DMS114 treated with DMSO at 0.1 percent for 48 hours (cell line): Measurements from ENCODE around the gene SLC16A10.

Experiments used
- DNase-seq: peaks from one replicate; lab custom pipeline; 2025; ENCODE audit not compliant: unreplicated experiment; lab: John Stamatoyannopoulos, UW

Gene SLC16A10

DNA sequence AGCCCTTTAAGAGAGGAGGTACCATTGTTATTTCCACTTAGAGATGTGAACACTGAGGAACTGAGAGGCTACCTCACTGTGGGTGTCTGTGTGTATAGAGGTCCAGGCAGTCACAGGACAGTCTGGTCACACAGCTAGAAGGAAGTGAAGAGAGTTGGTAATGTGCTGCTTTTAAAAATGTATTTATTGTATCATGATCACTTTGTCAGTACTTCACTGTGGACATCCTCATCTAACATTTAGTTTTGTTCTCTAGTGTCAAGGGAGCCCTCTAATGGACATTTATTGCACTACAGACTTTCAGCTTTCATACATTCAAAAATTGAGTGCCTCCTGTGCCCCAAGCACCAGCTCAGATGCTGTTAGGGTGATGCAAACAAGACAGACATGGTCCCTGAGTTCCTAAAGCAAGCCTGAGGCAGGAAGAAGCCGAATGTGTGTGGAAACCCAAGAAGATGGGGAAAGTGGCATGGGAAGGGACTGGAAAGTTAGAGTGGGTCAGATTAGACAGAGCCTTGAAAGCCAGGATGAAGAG, 123.0 kb downstream of the SLC16A10 start:
- peak; percentile 62 for DNase-seq

DNA sequence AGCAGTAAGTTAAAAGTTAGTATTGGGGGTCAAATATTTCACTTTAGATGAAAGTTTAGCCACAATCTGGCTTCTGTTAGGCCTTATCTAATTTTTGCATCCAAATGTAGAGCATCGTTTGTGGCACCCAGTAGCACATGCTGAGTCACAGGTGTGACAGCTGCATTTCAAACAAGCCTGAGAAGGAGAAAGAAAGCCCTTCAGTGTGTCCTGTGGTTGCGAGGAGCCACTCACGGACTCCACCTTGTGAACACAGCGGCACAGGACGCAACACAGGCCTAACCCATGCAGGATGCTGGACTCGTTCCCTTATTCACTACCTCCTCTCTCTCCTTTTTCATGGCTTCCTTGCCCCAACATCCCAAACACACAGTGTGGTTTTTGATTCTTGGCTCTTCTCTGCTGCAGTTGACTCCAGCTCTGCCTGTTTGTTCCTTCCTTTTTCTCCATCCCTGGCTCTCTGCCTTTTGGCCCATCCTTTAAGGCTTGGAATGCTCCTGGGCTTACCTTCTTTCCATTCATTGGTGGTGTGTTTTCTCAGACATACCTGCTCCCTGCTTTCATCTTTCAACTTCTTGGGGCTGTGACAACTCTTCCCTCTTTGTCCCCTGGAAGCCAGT, 124.2 kb downstream of the SLC16A10 start:
- DNase-seq = no peak

DNA sequence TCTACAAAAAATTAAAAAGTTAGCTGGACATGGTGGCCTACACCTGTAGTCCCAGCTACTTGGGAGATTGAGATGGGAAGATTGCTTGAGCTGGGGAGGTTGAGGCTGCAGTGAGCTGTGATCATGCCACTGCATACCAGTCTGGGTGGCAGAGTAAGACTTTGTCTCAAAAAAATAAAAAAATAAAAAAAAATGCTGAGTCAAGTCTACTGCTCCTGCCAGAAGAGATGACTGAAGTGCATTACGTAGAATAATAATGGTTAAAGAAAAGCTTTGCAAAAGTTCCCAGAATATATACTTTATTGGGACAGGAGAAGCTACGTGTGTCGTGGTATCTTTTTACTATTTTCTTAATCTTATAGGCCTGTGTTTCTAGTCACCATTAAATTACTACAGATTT, 125.3 kb downstream of the SLC16A10 start:
- no peak for DNase-seq

DNA sequence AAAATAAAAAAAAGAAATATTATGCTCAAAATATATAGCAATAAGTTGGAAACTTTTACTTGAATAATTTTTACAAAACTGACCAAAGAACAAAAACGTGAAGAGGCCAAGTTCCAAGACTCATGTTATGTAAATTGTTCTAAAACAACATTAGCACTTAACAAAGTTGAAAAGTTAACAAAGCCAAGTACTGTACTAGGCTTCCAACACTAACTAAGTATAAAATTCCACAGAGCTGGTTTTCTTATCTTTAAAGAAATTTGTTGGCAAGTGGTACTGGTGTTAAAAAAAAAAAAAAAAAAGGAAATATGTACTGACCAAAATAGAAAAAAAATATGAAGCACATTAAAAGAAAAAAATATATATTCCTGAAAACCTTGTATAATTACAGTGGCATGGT, 127.8 kb downstream of the SLC16A10 start:
- no peak for DNase-seq

DNA sequence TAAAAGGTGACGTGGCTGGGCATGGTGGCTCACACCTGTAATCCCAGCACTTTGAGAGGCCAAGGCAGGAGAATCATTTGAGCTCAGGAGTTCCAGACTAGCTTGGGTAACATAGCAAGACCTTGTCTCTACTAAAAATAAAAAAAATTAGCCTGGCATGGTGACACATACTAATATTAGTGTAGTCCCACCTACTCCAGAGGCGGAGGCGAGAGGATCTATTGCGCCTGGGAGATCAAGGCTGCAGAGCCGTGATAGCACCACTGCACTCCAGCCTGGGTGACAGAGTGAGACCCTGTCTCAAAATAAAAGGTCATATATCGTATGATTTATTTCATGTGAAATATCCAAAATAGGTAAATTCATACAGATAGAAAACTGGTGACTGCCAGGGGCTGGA, 132.5 kb downstream of the SLC16A10 start:
- DNase-seq = no peak

DNA sequence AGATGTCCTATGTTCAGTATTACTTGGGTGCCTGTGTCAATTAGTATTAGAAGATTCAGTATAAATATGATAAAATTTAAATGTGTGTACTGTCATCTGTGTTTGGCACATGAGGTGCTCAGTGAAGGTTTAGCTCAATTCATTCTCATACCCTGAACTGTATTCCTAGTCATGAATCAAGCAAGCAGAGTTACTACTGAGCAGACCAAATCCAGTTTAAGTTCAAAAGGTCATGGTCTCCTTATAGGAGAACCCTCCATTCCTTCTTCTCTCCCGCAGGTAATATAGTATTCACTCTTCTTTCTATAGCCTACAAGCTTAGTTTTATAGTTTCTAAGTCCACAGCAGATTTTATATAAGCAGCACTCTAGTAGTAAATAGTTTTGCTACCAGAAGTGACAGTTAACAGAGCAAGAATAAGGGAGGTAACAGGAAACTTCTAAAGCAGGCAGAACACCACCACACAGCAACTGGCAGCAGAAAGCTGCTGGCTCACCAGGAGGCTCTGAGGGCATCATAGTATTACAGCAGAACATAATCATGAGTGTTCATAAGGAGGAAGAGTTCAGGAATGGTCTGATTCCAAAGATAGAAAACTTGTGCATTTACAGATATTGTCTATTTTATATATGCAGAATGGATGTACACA, 133.2 kb downstream of the SLC16A10 start:
- no peak for DNase-seq

DNA sequence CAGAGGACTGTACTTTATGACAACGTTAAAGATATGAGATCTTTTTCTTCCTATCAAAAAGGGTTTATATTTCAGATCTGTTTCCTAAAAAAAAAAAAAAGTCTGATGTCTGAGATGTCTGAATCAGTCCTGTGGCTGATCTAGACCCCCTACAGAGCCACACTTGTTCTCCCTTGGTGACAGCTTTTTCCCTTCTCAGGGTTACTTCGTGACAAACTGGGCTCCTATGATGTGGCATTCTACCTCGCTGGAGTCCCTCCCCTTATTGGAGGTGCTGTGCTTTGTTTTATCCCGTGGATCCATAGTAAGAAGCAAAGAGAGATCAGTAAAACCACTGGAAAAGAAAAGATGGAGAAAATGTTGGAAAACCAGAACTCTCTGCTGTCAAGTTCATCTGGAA, 134.5 kb downstream of the SLC16A10 start:
- DNase-seq = no peak

DNA sequence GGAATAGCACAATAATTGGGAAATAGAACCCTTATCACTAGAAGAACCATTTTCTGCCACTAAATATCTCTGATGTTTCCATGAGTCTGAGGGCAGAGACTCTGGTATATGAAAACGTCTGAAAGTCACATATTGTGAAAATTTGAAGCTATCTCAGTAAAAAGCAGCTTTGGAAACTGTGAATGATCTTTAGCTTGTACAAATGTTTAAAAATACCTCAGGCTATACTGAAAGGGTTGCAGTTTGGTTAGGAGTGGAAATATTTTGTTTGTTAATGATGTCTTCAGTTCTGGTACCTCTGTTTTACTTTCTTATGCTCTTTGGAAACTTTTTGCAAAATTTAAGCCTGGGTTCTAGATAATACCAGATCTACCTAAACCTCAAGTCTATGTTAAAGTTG, 135.0 kb downstream of the SLC16A10 start:
- DNase-seq = no peak

DNA sequence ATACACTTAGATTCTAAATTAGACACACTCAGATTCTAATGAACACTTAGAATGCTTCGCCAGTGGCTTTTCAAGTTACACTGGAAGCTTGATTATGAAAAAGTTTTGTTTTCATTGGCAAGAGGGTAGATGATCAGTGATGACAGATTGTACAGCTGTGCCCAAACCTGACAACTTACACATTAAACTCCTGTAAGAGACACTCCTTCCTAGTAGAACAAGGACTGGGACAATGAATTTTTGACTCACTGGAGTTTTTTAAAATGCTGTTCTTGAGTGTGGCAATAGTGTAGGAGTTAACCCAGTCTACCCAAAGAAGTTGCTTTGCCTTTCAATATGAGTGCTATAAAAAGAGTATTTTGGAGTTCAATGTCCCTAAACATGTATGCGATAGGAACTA, 140.8 kb downstream of the SLC16A10 start:
- no peak for DNase-seq

DNA sequence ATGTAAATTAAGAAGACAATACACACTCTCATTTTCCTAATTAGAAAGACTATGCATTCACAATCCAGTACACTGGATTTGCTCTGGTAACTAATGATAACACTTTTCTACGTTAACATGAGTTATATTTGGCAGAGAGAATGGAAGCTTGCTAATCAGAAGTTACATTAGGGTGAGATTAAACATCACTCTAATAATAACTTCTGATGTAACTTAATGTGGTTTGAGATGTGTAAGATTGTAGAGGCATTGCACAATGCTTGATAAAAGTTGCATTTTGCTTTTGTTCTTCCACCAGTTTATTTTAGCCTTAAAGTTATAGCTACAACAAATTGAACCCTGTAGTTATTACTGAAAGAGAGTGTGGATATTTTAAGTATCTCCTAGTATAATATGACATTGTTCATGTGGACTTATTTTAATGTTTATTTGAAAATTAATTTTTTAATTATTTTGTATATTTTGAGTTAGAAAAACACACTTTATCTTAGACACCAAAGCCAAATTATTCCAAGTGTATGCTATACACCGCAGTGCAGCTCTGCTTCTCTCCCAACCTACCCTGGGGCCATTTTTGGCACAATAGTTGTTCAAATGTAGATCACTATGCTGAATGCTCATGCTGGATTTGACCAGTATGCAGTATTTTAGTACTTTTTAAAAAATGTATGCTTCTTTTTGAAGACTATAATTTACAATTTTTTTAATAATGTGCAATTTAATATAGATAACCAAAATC, 143.2 kb downstream of the SLC16A10 start:
- DNase-seq = no peak

DNA sequence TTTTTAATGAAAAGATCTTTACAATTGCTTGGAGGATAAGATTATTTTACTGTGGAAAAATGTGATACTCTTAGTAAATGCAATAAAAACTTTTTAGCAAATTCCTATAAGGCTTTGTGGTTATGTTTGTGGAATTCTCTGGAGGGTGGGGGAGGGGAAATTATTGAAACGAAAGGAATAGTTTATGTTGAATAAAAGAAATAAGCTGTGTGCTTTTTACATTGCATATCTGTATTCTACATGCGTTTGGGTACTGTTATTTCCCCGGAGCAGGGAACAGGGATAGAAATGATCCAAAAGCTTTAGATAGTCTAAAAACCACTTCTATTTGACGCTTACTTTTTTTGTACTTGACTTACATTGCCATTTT, 143.8 kb downstream of the SLC16A10 start:
- DNase-seq = no peak

DNA sequence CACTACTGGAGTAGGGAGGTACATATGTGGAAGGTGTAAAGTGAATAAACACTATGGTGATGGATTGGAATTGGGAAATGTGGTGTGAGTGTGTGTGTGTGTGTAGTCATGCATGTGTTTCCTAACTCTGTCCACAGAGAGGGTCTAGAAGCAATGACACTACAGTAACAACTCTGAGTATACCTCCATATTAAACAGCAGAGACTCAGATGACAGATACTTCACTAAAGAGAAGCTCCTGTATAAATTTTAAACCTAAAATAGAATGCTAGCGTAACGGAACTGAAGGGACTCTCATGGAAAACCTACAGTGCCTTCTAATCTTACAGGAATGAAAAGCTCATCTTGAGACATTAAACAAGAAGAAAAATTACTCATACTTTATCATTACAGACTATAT, 150.5 kb downstream of the SLC16A10 start:
- DNase-seq = no peak

DNA sequence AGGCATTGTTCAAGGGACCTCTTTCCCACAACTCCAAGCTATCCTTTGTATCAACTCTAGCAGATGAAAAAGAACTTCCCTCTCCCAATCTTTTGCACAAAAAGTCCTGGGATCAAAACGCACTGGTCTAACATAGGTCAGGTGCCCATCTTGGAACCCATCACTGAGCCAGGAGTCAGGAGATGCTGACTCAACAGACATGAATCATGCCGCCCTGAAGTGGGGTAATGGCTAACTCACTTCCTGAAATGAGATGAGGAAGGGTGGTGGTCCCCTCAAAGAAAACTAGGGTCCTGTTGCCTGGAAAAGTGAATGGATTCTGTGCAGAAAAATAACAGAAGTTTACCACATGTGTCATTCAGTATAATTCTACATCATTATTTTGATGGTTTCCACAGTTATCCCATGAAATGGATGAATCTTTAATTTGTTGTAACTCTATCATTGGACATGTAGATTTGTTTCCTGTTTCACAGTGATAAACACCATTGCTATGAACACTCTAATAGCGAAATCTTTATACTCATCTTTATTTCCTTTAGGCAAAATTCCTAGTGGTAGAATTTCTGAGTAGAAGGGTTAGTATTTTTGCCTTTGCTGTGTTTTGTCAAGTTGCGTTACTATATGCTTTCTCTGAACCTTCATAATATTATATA, 151.3 kb downstream of the SLC16A10 start:
- no peak for DNase-seq

DNA sequence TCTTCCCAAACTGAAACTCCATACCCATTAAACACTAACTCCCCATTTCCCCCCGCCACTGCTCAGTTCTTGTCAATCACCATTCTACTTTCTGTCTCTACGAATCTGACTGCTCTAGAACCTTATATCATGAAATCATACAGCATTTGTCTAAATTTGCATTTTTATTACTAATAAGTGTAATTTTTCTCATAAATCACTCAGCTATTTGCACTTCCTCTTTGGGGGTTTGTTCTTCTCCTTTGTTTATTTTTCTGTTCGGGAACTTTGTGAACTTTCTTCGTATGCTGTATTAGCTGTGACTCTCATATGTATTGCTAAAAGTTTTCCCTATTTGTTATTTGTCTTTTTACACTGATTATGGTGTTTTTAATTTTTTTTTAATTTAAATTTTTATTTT, 152.2 kb downstream of the SLC16A10 start:
- no peak for DNase-seq

DNA sequence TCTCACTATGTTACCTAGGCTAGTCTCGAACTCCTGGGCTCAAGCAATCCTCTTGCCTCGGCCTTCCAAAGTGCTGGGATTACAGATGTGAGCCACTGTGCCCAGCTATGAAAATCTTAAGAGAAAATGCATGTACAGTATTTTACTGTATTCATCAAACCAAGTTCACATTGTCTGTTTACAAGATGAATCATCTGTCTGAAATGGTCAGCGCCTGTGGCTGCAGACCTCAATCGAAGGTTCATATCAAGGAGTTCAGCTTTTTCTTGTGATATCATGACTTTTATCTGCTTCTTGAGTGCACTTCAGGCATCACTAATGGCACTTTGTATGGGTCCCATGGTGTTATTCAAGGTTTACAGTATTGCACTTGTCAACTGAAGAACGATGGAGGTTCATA, 155.1 kb downstream of the SLC16A10 start:
- DNase-seq = no peak

DNA sequence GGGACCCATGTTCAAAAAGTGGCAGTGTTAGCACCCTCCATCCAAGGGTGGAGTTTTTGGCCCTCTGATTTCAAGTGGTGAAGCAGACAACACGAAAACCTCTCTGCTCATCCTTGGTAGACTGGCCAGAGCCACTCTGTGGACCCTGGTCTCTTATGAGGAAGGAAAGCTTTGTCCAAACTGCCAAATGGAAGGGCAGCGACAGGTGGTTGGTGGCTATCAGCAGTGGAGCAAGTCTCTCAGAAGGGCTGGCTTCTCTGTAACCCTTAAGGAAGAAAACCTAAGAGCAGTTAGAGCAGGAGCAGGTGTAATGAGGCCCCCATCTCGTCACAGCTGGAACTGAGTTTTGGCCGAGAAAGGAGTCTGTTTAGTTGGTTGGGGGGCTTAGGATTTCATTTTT, 155.8 kb downstream of the SLC16A10 start:
- DNase-seq = no peak

DNA sequence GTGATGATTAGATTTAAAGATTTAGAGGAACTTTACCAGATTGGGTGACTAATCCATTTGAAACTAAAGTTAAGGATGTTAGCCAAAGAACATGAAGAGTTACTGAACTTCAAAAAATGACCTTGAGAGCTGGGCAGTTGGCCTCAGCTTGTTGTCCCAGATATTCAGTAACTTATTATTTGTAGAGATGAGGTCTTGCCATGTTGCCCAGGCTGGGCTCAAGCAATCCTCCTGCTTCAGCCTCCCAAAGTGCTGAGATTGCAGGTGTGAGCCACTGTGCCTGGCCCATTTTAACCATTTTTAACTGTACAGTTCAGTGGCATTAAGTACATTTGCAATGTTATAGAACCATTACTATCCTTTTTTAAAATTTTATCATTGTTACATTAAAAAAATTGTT, 161.5 kb downstream of the SLC16A10 start:
- no peak for DNase-seq

DNA sequence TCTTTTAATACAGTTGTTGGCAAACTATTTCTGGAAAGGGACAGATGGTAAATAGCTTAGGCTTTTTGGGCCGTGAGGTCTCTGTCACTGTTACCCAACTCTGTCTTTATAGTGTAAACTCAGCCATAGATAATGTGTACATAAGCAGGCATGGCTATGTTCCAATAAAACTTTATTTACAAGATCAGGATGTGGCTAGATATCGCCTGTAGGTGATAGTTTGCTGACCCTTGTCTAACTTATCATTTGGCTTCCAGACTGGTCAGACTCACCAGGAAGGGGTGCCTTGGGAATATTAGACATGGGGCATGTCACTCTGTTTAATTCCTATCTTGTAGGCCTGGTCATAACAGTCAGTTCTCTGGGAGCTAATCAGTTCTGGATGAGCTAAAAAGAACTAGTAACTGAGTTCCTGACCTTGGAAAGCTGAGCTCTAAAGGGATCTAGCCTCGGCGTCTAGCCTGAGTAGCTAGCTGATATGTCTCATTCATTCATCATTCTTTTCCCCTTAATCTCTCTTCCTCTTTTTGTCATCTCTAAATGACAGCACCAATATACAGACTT, 163.6 kb downstream of the SLC16A10 start:
- no peak for DNase-seq

DNA sequence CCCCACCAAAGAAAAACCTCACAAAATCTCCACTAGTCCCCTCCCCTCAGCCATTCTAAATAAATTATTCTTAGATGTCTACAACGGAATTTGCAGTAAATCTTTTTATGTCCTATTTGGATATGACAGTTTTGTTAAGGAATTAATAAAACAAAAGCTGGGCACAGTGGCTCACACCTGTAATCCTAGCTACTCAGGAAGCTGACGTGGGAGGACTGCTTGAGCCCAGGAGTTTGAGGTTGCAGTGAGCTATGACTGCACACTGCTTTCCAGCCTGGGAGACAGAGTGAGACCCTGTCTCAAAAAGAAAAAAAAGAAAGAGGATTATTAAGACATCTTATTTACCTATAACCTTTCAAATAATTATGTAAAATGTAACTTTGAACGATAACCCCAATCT, 165.4 kb downstream of the SLC16A10 start:
- DNase-seq = no peak

DNA sequence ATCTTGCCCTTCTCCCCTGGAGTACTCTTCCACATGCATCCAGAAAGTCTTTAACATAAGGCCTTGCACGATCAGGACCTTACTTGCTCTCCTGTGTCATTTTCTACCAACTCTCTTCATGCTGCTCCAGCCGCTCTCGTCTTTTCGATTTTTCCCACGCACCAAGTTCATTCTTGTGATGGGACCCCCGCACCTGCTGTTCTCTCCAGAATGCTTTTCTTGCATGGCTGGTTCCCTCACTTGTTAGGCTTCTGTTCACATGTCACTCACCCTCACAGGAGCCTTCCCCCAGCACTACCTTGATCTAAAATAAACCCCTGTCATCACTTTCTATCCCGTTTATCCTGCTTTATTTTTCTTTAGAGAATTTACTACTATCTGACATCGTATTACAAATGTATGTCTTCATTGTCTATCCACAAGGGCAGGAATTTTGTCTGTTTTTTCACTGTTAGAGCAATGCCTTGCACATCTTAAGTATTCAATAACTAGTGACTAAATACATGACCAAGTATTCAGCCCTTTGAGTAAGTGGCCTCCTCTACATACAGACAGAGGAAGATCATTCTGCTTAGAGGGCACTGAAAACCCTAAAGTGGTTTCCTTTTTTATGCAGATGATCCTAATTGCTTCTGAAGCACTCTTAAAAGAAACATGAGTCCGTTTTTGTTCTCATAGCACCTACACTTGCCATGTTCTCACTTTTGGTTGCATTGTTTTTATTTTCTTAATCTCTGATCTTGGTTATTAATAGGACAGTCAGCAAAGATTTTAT, 166.9 kb downstream of the SLC16A10 start:
- no peak for DNase-seq

DNA sequence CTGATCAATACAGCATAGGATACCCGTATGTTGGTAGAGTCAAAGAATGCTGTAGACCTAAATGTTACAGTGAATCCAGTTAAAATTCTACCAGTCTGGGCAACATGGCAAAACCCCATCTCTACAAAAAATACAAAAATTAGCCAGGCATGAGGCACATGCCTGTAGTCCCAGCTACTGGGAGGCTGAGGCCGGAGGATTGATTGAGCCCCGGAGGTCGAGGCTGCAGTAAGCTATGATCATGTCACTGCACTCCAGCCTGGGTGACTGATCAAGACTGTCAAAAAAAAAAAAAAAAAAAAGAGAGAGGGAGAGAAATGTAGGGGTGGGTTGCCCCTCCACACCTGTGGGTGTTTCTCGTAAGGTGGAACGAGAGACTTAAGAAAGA, 167.5 kb downstream of the SLC16A10 start:
- DNase-seq = no peak
